ENCODE data around the gene SDHAF4.
"Not testable (repeated sequence)": the region's sequence is repeated elsewhere in the genome, so short reads cannot be mapped to it uniquely, and the experiment has no call there.

The SDHAF4 gene

GRCh38 chr6:70601014-70601413 lies 34.3 kb downstream of the SDHAF4 start:
- H3K4me3 ChIP-seq (replicated peaks; ENCODE audit: insufficient read depth, low read length) = no peak overlapping the region
- no peak for TF ChIP-seq GABPA (IDR thresholded peaks at IDR 0.05; ENCODE audit: low read depth)
- no peak for TF ChIP-seq POLR2AphosphoS5 (IDR thresholded peaks at IDR 0.05; ENCODE audit: low read depth)
- no peak for TF ChIP-seq SPI1 (IDR thresholded peaks at IDR 0.05; ENCODE audit: borderline replicate concordance, low read depth)
- TF ChIP-seq, protein P1, sequence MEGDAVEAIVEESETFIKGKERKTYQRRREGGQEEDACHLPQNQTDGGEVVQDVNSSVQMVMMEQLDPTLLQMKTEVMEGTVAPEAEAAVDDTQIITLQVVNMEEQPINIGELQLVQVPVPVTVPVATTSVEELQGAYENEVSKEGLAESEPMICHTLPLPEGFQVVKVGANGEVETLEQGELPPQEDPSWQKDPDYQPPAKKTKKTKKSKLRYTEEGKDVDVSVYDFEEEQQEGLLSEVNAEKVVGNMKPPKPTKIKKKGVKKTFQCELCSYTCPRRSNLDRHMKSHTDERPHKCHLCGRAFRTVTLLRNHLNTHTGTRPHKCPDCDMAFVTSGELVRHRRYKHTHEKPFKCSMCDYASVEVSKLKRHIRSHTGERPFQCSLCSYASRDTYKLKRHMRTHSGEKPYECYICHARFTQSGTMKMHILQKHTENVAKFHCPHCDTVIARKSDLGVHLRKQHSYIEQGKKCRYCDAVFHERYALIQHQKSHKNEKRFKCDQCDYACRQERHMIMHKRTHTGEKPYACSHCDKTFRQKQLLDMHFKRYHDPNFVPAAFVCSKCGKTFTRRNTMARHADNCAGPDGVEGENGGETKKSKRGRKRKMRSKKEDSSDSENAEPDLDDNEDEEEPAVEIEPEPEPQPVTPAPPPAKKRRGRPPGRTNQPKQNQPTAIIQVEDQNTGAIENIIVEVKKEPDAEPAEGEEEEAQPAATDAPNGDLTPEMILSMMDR (IDR thresholded peaks at IDR 0.05; ENCODE audit: insufficient read depth, low read length) = no peak
- TF ChIP-seq, protein P2, sequence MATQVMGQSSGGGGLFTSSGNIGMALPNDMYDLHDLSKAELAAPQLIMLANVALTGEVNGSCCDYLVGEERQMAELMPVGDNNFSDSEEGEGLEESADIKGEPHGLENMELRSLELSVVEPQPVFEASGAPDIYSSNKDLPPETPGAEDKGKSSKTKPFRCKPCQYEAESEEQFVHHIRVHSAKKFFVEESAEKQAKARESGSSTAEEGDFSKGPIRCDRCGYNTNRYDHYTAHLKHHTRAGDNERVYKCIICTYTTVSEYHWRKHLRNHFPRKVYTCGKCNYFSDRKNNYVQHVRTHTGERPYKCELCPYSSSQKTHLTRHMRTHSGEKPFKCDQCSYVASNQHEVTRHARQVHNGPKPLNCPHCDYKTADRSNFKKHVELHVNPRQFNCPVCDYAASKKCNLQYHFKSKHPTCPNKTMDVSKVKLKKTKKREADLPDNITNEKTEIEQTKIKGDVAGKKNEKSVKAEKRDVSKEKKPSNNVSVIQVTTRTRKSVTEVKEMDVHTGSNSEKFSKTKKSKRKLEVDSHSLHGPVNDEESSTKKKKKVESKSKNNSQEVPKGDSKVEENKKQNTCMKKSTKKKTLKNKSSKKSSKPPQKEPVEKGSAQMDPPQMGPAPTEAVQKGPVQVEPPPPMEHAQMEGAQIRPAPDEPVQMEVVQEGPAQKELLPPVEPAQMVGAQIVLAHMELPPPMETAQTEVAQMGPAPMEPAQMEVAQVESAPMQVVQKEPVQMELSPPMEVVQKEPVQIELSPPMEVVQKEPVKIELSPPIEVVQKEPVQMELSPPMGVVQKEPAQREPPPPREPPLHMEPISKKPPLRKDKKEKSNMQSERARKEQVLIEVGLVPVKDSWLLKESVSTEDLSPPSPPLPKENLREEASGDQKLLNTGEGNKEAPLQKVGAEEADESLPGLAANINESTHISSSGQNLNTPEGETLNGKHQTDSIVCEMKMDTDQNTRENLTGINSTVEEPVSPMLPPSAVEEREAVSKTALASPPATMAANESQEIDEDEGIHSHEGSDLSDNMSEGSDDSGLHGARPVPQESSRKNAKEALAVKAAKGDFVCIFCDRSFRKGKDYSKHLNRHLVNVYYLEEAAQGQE (IDR thresholded peaks at IDR 0.05; ENCODE audit: insufficient replicate concordance, low read depth) = no peak
- H3K27ac ChIP-seq (replicated peaks) = no peak overlapping the region
- no peaks in the 10 kb centered on the region for H3K27me3 ChIP-seq (ENCODE audit: insufficient read depth, poor library complexity, severe bottlenecking)
- DNase-seq (ENCODE audit: low read depth in 1 of 2, low spot score in 1 of 2) = no peak

DNA sequence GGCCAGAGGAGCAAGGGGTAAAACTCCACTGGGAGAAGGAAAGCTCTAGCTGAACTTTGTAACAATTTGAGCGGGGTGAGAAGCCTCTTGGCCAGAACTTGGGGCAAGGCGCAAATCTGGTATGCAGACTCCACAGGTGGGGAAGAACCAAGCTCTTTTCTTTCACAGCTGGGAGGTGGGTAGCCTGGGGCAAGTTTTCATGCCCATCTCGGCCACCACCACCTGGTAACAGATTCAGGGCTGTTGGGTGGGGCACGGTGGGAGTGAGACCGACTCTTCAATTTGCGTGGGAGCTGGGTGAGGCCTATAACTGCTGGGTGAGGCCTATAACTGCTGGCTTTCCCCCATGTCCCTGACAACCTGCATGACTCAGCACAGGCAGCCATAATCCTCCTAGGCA lies 37.5 kb downstream of the SDHAF4 start:
- Histone ChIP-seq H3K4me3 (replicated peaks; ENCODE audit: insufficient read depth, low read length) (no peak overlapping the region), H3K27me3 (ENCODE audit: insufficient read depth, poor library complexity, severe bottlenecking) (no peaks in the 10 kb centered on the region), H3K27ac (replicated peaks) (no peak overlapping the region)
- no peak for TF ChIP-seq SPI1 (IDR thresholded peaks at IDR 0.05; ENCODE audit: borderline replicate concordance, low read depth)
- TF ChIP-seq GABPA (IDR thresholded peaks at IDR 0.05; ENCODE audit: low read depth) = no peak
- TF ChIP-seq, protein P2 (IDR thresholded peaks at IDR 0.05; ENCODE audit: insufficient replicate concordance, low read depth) = no peak
- TF ChIP-seq, protein P1 (IDR thresholded peaks at IDR 0.05; ENCODE audit: insufficient read depth, low read length) = no peak
- no peak for TF ChIP-seq POLR2AphosphoS5 (IDR thresholded peaks at IDR 0.05; ENCODE audit: low read depth)
- no peak for DNase-seq (ENCODE audit: low read depth in 1 of 2, low spot score in 1 of 2)

DNA sequence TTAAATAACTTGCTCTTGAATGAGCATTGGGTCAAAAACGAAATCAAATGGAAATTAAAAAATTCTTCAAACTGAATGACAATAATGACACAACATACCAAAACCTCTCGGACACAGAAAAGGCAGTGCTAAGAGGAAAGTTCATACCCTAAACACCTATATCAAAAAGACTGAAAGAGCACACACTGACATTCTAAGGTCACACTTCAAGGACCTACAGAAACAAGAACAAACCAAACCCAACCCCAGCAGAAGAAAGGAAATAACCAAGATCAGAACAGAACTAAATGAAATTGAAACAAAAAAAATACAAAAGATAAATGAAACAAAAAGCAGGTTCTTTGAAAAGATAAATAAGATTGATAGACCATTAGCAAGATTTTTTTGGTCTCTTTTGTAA lies 40.6 kb downstream of the SDHAF4 start:
- not testable (repeated sequence) for DNase-seq (ENCODE audit: low read depth in 1 of 2, low spot score in 1 of 2); H3K27me3 ChIP-seq (ENCODE audit: insufficient read depth, poor library complexity, severe bottlenecking); H3K4me3 ChIP-seq (replicated peaks; ENCODE audit: insufficient read depth, low read length); H3K27ac ChIP-seq (replicated peaks)

GRCh38 chr6:70609181-70609580 lies 42.5 kb downstream of the SDHAF4 start:
- H3K27me3 ChIP-seq (ENCODE audit: insufficient read depth, poor library complexity, severe bottlenecking); H3K27ac ChIP-seq (replicated peaks); H3K4me3 ChIP-seq (replicated peaks; ENCODE audit: insufficient read depth, low read length); DNase-seq (ENCODE audit: low read depth in 1 of 2, low spot score in 1 of 2): not testable (repeated sequence)

- no peaks in the 10 kb centered on the region for H3K27me3 ChIP-seq (ENCODE audit: insufficient read depth, poor library complexity, severe bottlenecking)
- TF ChIP-seq, protein P1 (IDR thresholded peaks at IDR 0.05; ENCODE audit: insufficient read depth, low read length) = no peak
- TF ChIP-seq, protein P2 (IDR thresholded peaks at IDR 0.05; ENCODE audit: insufficient replicate concordance, low read depth) = no peak
- TF ChIP-seq SPI1 (IDR thresholded peaks at IDR 0.05; ENCODE audit: borderline replicate concordance, low read depth) (no peak), POLR2AphosphoS5 (IDR thresholded peaks at IDR 0.05; ENCODE audit: low read depth) (no peak), GABPA (IDR thresholded peaks at IDR 0.05; ENCODE audit: low read depth) (no peak)
- no peak overlapping the region for H3K4me3 ChIP-seq (replicated peaks; ENCODE audit: insufficient read depth, low read length)
- DNase-seq (ENCODE audit: low read depth in 1 of 2, low spot score in 1 of 2) = no peak
- no peak overlapping the region for H3K27ac ChIP-seq (replicated peaks)
Measured at GRCh38 chr6:70616728-70617260, 50.1 kb downstream of the SDHAF4 start.
